H9 (cell line): Measurements from ENCODE around the gene CTNNA1. TPM values are rescaled to one million over a fixed set of nuclear protein-coding genes. Genes with fewer than 3 reads are reported as not detected.

ENCODE experiments used
- DNase-seq: peaks from one replicate; pipeline ENCODE4 v3.0.0-alpha.2; 2017
- H2AFZ ChIP-seq: one replicate; pipeline ENCODE4 v1.6.1; 2013; ENCODE audit warnings: mild to moderate bottlenecking, low read length, control low read depth, moderate library complexity
- H2AK5ac ChIP-seq: 2 replicates; pipeline ENCODE4 v1.6.1; 2013; ENCODE audit warnings: low read length, control low read depth, mixed read lengths; ENCODE audit not compliant: insufficient read length
- H2BK120ac ChIP-seq: one replicate; pipeline ENCODE4 v1.6.1; 2013; ENCODE audit warnings: low read depth, mild to moderate bottlenecking, low read length, control low read depth, inconsistent platforms; ENCODE audit not compliant: poor library complexity, severe bottlenecking
- H2BK12ac ChIP-seq: 2 replicates; pipeline ENCODE4 v1.6.1; 2013; ENCODE audit warnings: low read length, control low read depth, mixed read lengths, low read depth; ENCODE audit not compliant: insufficient read length
- H2BK15ac ChIP-seq: 2 replicates; pipeline ENCODE4 v1.6.1; 2013; ENCODE audit warnings: low read depth, low read length, control low read depth
- H2BK20ac ChIP-seq: one replicate; pipeline ENCODE4 v1.6.1; 2013; ENCODE audit warnings: low read depth, mild to moderate bottlenecking, low read length, control low read depth, inconsistent platforms; ENCODE audit not compliant: poor library complexity, severe bottlenecking
- H2BK5ac ChIP-seq: 2 replicates; pipeline ENCODE4 v1.6.1; 2013; ENCODE audit warnings: low read length, control low read depth, mixed read lengths; ENCODE audit not compliant: insufficient read length
- H3K14ac ChIP-seq: 2 replicates; pipeline ENCODE4 v1.6.1; 2013; ENCODE audit warnings: low read length, control low read depth; ENCODE audit not compliant: insufficient read depth
- H3K18ac ChIP-seq: 2 replicates; pipeline ENCODE4 v1.6.1; 2013; ENCODE audit warnings: low read depth, mild to moderate bottlenecking, mixed read lengths, low read length, control low read depth; ENCODE audit not compliant: insufficient read length
- H3K23ac ChIP-seq: 2 replicates; pipeline ENCODE4 v1.6.1; 2013; ENCODE audit warnings: low read length, control low read depth, mixed read lengths, low read depth; ENCODE audit not compliant: insufficient read length
- H3K23me2 ChIP-seq: 2 replicates; pipeline ENCODE4 v1.6.1; 2013; ENCODE audit warnings: low read depth, mild to moderate bottlenecking, mixed read lengths, low read length, control low read depth; ENCODE audit not compliant: insufficient read length, poor library complexity, severe bottlenecking
- H3K27ac ChIP-seq: 2 replicates; pipeline ENCODE4 v1.5.1; 2013; ENCODE audit warnings: low read length, control low read depth, mixed read lengths, low read depth; ENCODE audit not compliant: insufficient read length
- H3K27me3 ChIP-seq: 2 replicates; pipeline ENCODE4 v1.6.1; 2013; ENCODE audit warnings: low read length, control low read depth, inconsistent platforms; ENCODE audit not compliant: insufficient read depth
- H3K4ac ChIP-seq: 2 replicates; pipeline ENCODE4 v1.6.1; 2013; ENCODE audit warnings: low read depth, mild to moderate bottlenecking, control low read depth, inconsistent platforms, low read length, moderate library complexity
- H3K4me1 ChIP-seq: 2 replicates; pipeline ENCODE4 v1.6.1; 2013; ENCODE audit warnings: low read length, control low read depth, inconsistent platforms; ENCODE audit not compliant: insufficient read depth
- H3K4me2 ChIP-seq: 2 replicates; pipeline ENCODE4 v1.6.1; 2013; ENCODE audit warnings: low read length, control low read depth, mixed read lengths; ENCODE audit not compliant: insufficient read length, insufficient read depth
- H3K56ac ChIP-seq: 2 replicates; pipeline ENCODE4 v1.6.1; 2013; ENCODE audit warnings: low read depth, mild to moderate bottlenecking, mixed read lengths, low read length, control low read depth; ENCODE audit not compliant: insufficient read length
- H3K79me1 ChIP-seq: 2 replicates; pipeline ENCODE4 v1.6.1; 2013; ENCODE audit warnings: low read depth, mild to moderate bottlenecking, moderate library complexity, low read length, control low read depth, inconsistent platforms; ENCODE audit not compliant: insufficient read depth, poor library complexity, severe bottlenecking
- H3K79me2 ChIP-seq: 2 replicates; pipeline ENCODE4 v1.6.1; 2013; ENCODE audit warnings: low read length, control low read depth, inconsistent platforms; ENCODE audit not compliant: insufficient read depth
- H3K9ac ChIP-seq: 2 replicates; pipeline ENCODE4 v1.6.1; 2013; ENCODE audit warnings: low read length, control low read depth, mixed read lengths; ENCODE audit not compliant: insufficient read length; ENCODE audit errors: extremely low read depth
- H3K9me3 ChIP-seq: one replicate; pipeline ENCODE4 v1.6.1; 2013; ENCODE audit warnings: low read depth, low read length, inconsistent platforms; ENCODE audit not compliant: control insufficient read depth
- H3T11ph ChIP-seq: one replicate; pipeline ENCODE4 v1.6.1; 2013; ENCODE audit warnings: mild to moderate bottlenecking, low read length, control low read depth, inconsistent platforms
- H4K20me1 ChIP-seq: one replicate; pipeline ENCODE4 v1.6.1; 2013; ENCODE audit not compliant: control insufficient read depth, insufficient read length, insufficient read depth
- H4K5ac ChIP-seq: 2 replicates; pipeline ENCODE4 v1.6.1; 2013; ENCODE audit warnings: low read depth, mild to moderate bottlenecking, mixed read lengths, low read length, control low read depth; ENCODE audit not compliant: insufficient read length
- H4K8ac ChIP-seq: replicated peaks from 2 replicates; pipeline ENCODE4 v1.6.1; 2013; ENCODE audit warnings: low read length, control low read depth, mixed read lengths, low read depth; ENCODE audit not compliant: insufficient read length
- H4K91ac ChIP-seq: 2 replicates; pipeline ENCODE4 v1.6.1; 2013; ENCODE audit warnings: low read depth, mild to moderate bottlenecking, moderate library complexity, mixed read lengths, low read length, control low read depth; ENCODE audit not compliant: insufficient read length
- H3K27ac Mint-ChIP-seq, 3 experiments: 2 replicates in 2 of 3; 3 replicates in 1 of 3; pipeline ENCODE4 v1.8.0; 2020 to 2021; ENCODE audit warnings: mixed read lengths in 3 of 3, mild to moderate bottlenecking in 1 of 3, moderate library complexity in 1 of 3
- H3K27me3 Mint-ChIP-seq: 2 replicates; pipeline ENCODE4 v1.8.0; 2021; ENCODE audit warnings: low read depth, mild to moderate bottlenecking, moderate library complexity, mixed read lengths
- H3K36me3 Mint-ChIP-seq, 3 experiments: 2 replicates in 2 of 3; 3 replicates in 1 of 3; pipeline ENCODE4 v1.8.0; 2020 to 2021; ENCODE audit warnings: low read depth in 3 of 3, mixed read lengths in 3 of 3; ENCODE audit not compliant: insufficient read depth in 1 of 3
- H3K4me1 Mint-ChIP-seq, 2 experiments: 2 replicates each; pipeline ENCODE4 v1.8.0; 2020; ENCODE audit warnings: mixed read lengths in 2 of 2
- H3K4me3 Mint-ChIP-seq, 2 experiments: 2 replicates in 1 of 2; 3 replicates in 1 of 2; pipeline ENCODE4 v1.8.0; 2020 to 2021; ENCODE audit warnings: mild to moderate bottlenecking in 2 of 2, mixed read lengths in 2 of 2, moderate library complexity in 1 of 2
- H3K9me3 Mint-ChIP-seq, 2 experiments: 2 replicates in 1 of 2; 3 replicates in 1 of 2; pipeline ENCODE4 v1.8.0; 2020; ENCODE audit warnings: mild to moderate bottlenecking in 2 of 2, mixed read lengths in 2 of 2, moderate library complexity in 1 of 2
- CTCF ChIP-seq: fragments of 200-600 bp; sonication (generic); conservative IDR thresholded peaks from 3 replicates; pipeline ENCODE4 v1.8.0; 2021; ENCODE audit warnings: antibody characterized with exemption, mild to moderate bottlenecking
- WGBS: extraction: QIAGEN DNeasy Blood & Tissue Kit; methylation state at CpG from one replicate; pipeline ENCODE4 v1.1.7; 2013; ENCODE audit warnings: missing lambda C conversion rate, low lambda C conversion rate, mixed read lengths; ENCODE audit not compliant: insufficient read length; ENCODE audit errors: extremely low coverage; 5-methylcytosine and 5-hydroxymethylcytosine counted together
- total RNA-seq: library from RNA; stranded (reverse); gene quantifications from 2 replicates; pipeline ENCODE4 v1.2.1, GENCODE V29; 2021

Gene CTNNA1
- total RNA-seq, 1 experiment from 2014 or later, result 354 TPM

- no CpG with 5 or more reads among the region's 3 CpGs for whole genome bisulfite sequencing
Measured at GRCh38 chr5:138942861-138943260, 189.6 kb downstream of the CTNNA1 start.

More at GRCh38 chr5:138942861-138943260, 189.6 kb downstream of the CTNNA1 start:
- H4K8ac ChIP-seq, result no peak overlapping the region
- no peak overlapping the region for H3K18ac ChIP-seq
- no peak overlapping the region for H3K9ac ChIP-seq
- TF ChIP-seq CTCF, result no peak
- no peak overlapping the region for H2AK5ac ChIP-seq
- H3K23me2 ChIP-seq, result no peaks in the 10 kb centered on the region
- H3K14ac ChIP-seq, result no peak overlapping the region; the same call in 1 of the 2 replicates
- DNase-seq, result no peak
- no peak overlapping the region for H3K23ac ChIP-seq
- no peak overlapping the region for H2BK12ac ChIP-seq
- no peak overlapping the region for H2BK20ac ChIP-seq
- H3K79me1 ChIP-seq, result no peaks in the 10 kb centered on the region
- no peaks in the 10 kb centered on the region for H3K79me2 ChIP-seq
- no peaks in the 10 kb centered on the region for H4K20me1 ChIP-seq
- H2BK5ac ChIP-seq, result no peak overlapping the region
- peak overlapping the region in 1 of 3 experiments; percentile 83; a peak in 1 of 7 replicates for H3K27ac Mint-ChIP-seq
- H3K4ac ChIP-seq, result no peak overlapping the region
- H3K4me1 ChIP-seq, result no peaks in the 10 kb centered on the region; the same call in 1 of the 2 replicates
- peaks cover 36 to 47% of the 10 kb centered on the region in 2 experiments for H3K4me1 Mint-ChIP-seq
- H3K56ac ChIP-seq, result no peak overlapping the region
- no peak overlapping the region for H2BK120ac ChIP-seq
- H2AFZ ChIP-seq, result no peak overlapping the region
- H3K36me3 Mint-ChIP-seq, result peaks cover 0 to 3% (median 0%) of the 10 kb centered on the region in 3 experiments; a peak in 1 of 7 replicates
- H3K9me3 ChIP-seq, result no peaks in the 10 kb centered on the region
- H3T11ph ChIP-seq, result no peak overlapping the region
- H3K27me3 Mint-ChIP-seq, result peaks cover 3% of the 10 kb centered on the region; the same call in 1 of the 2 replicates
- H3K27ac ChIP-seq, result no peak overlapping the region
- no peak overlapping the region for H3K4me2 ChIP-seq
- H3K4me3 Mint-ChIP-seq, result no peak overlapping the region
- no peak overlapping the region for H4K91ac ChIP-seq
- H4K5ac ChIP-seq, result no peak overlapping the region
- no peaks in the 10 kb centered on the region for H3K27me3 ChIP-seq
- H3K9me3 Mint-ChIP-seq, result no peaks in the 10 kb centered on the region
- no peak overlapping the region for H2BK15ac ChIP-seq
